Stomach smooth muscle (tissue), 2 donors: ENCODE data around the gene RGS12.

Experiments used
- H3K27ac ChIP-seq: one replicate; pipeline ENCODE4 v1.7.0; 2013; ENCODE audit warnings: mild to moderate bottlenecking, low read length, inconsistent platforms
- H3K27me3 ChIP-seq, 2 donors: one replicate each; pipeline ENCODE4 v1.7.0; 2013; ENCODE audit warnings: low read length in 2 of 2; ENCODE audit not compliant: insufficient read depth in 2 of 2, control insufficient read depth in 1 of 2
- H3K36me3 ChIP-seq, 2 donors: one replicate each; pipeline ENCODE4 v1.7.0; 2013; ENCODE audit warnings: low read length in 2 of 2; ENCODE audit not compliant: control insufficient read depth in 2 of 2, insufficient read depth in 2 of 2
- H3K4me1 ChIP-seq: one replicate; pipeline ENCODE4 v1.7.0; 2013; ENCODE audit warnings: low read length; ENCODE audit not compliant: control insufficient read depth, insufficient read depth
- H3K4me3 ChIP-seq, 2 donors: one replicate each; pipeline ENCODE4 v1.7.0; 2013; ENCODE audit warnings: low read length in 2 of 2
- H3K9ac ChIP-seq, 2 donors: one replicate each; pipeline ENCODE4 v1.7.0; 2013; ENCODE audit warnings: low read length in 2 of 2, mild to moderate bottlenecking in 1 of 2
- H3K9me3 ChIP-seq, 2 donors: one replicate each; pipeline ENCODE4 v1.7.0; 2013; ENCODE audit warnings: low read length in 2 of 2; ENCODE audit not compliant: control insufficient read depth in 2 of 2
- donor health status: healthy.
- donor health status: Pancreatic carcinoma.

Gene RGS12

DNA sequence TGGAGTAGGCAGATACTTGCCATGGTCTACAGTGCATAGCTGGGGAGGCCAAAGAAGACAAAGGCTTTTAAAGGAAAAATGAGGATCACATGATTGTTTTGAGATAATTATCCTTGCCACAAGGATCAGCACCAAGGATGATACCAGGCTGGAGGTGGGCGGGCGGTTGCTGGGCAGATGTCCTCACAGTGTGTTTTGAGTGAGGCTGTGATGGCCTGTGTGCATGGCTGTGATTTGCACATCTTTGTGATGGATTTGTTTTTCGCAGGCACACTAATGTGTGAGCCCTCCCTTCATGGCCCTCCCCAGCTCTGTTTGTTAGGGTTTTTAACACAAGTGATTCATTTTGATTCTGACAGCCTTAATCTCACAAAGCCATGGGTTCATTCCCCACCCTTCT, 46.8 kb downstream of the RGS12 start:
- Histone ChIP-seq H3K27ac (no peak overlapping the region), H3K9me3 (no peaks in the 10 kb centered on the region), H3K36me3 (peaks cover 0 to 4% of the 10 kb centered on the region in 2 donors), H3K9ac (no peak overlapping the region), H3K27me3 (no peaks in the 10 kb centered on the region), H3K4me3 (no peak overlapping the region), H3K4me1 (peaks cover 8% of the 10 kb centered on the region)

DNA sequence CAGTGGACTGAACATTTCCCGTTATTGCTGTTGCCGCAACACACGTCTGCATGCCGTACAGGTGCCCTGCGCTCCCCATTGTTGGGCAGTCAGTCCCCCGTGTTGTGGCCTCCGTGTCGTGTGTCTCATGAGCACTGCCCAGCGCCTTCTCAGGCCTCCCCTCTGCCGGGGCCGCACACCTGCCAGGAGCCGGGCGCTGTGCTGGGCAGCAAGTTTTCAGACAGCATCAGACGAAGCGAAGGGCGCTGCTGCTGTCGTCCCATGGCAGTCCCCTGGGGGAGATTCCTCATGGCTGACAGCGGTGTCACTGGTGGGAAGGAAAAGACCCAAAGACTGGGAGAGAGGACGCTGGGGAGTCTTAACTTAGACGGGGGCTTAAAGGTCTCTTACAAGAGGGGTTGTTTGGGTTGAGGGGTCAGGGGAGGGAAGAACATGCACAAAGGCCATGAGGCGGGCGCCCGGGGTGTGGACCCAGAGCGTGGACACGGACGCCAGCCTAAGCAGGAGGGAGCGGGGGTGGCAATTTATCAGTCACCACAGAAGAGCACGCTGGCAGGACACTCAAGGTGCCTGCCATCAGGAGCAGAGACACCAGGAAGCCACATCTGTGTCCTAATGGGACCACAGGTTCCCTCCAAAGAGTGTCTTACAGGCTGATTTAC, 47.3 kb downstream of the RGS12 start:
- no peak overlapping the region for H3K9ac ChIP-seq

DNA sequence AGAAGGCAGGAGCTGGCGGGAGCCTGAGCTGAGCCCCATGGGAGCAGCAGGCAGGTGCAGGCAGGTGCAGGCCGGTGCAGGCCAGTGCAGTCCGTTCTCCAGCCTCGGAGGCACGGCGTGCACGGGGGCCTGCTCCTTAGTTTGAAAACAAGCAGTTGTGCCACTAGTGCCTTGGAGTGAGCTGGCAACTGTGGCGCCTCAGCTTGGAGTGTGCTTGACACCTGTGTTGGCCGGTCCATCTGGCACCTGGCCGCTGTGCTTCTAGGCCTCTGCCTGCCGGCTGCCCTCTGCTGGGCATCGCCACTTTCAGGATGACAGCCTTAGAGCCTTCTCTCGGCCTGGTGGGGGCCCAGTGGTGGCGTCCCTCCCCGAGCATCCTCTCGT, 47.9 kb downstream of the RGS12 start:
- Histone ChIP-seq H3K4me3 (no peak overlapping the region), H3K27ac (no peak overlapping the region), H3K27me3 (no peaks in the 10 kb centered on the region), H3K9me3 (no peaks in the 10 kb centered on the region), H3K4me1 (peaks cover 8% of the 10 kb centered on the region), H3K9ac (no peak overlapping the region), H3K36me3 (peaks cover 0 to 4% of the 10 kb centered on the region in 2 donors)

More for the DNA sequence above, 47.3 kb downstream of the RGS12 start:
- Histone ChIP-seq H3K36me3 (peaks cover 0 to 4% of the 10 kb centered on the region in 2 donors), H3K27ac (no peak overlapping the region), H3K4me1 (peaks cover 8% of the 10 kb centered on the region), H3K27me3 (no peaks in the 10 kb centered on the region), H3K9me3 (no peaks in the 10 kb centered on the region), H3K4me3 (no peak overlapping the region)

- Histone ChIP-seq H3K4me3 (no peak overlapping the region), H3K27me3 (no peaks in the 10 kb centered on the region), H3K27ac (no peak overlapping the region), H3K9me3 (no peaks in the 10 kb centered on the region), H3K9ac (no peak overlapping the region), H3K4me1 (peaks cover 8% of the 10 kb centered on the region), H3K36me3 (peaks cover 0 to 4% of the 10 kb centered on the region in 2 donors)
These were observed 48.9 kb downstream of the RGS12 start for GRCh38 chr4:3341760-3342159.

DNA sequence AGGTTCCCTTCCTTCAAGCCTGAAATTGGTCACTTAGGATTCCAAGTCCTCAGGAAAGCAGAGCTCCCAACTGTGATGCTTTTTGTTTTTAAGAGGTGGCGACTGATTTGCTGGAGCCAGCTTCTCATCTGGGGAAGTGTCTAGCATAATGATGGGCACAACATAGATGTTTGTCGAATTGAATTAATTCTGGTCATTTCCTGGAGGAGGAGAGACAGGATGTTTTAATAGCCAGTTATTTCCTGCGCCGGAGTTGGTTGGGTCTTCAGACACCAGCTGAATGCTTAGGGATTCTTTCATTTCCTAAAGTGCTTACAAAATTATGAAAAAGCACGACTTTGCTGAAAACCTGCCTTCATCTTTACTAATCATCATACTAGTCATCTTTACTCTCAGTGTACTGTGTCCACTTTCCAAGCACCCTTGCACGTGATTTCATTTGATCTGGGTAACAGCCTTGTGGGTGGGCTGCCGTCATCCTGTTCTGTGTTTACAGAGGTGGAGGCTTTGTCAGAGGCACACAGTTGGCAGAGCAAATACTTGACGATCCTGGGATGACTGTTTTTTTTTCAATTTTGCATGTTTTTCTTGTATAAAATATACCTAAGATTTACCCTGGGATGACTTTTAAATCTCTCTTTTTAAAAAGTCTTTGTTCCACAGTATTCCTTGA, 49.5 kb downstream of the RGS12 start:
- H3K4me3 ChIP-seq: no peak overlapping the region

More for the DNA sequence above, 49.5 kb downstream of the RGS12 start:
- H3K27me3 ChIP-seq: no peaks in the 10 kb centered on the region
- H3K36me3 ChIP-seq: peaks cover 0 to 4% of the 10 kb centered on the region in 2 donors
- no peak overlapping the region for H3K27ac ChIP-seq
- no peaks in the 10 kb centered on the region for H3K9me3 ChIP-seq
- no peak overlapping the region for H3K9ac ChIP-seq
- H3K4me1 ChIP-seq: peaks cover 8% of the 10 kb centered on the region
